Bronchus fibroblast of lung (primary cell): ENCODE data around the gene WBP4. TPM values are rescaled to one million over a fixed set of nuclear protein-coding genes. Genes with fewer than 3 reads are reported as not detected.

Experiments
- total RNA-seq: library from RNA; depleted of rRNA; stranded (reverse); fragments of >200 nt; gene quantifications from 2 replicates; pipeline ENCODE4 v1.2.3, GENCODE V29; 2015

Gene WBP4, protein sequence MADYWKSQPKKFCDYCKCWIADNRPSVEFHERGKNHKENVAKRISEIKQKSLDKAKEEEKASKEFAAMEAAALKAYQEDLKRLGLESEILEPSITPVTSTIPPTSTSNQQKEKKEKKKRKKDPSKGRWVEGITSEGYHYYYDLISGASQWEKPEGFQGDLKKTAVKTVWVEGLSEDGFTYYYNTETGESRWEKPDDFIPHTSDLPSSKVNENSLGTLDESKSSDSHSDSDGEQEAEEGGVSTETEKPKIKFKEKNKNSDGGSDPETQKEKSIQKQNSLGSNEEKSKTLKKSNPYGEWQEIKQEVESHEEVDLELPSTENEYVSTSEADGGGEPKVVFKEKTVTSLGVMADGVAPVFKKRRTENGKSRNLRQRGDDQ
- total RNA-seq = 7.7 and 10.8 TPM in 2 replicates

GRCh38 chr13:41061075-41061913 lies at the start of gene WBP4:
Gene WBP4 (plus strand): TSS chr13:41061509. CDS start chr13:41061674, 165 bp downstream.

GRCh38 chr13:41019011-41019487 lies 42.3 kb upstream of the WBP4 start, which contains the start of gene ELF1:
Gene ELF1 (minus strand): TSS chr13:41019316. CDS start chr13:40982054, 37,262 bp downstream.

GRCh38 chr13:41132512-41133152 lies 71.3 kb downstream of the WBP4 start, which contains the start of gene KBTBD6:
Gene KBTBD6 (minus strand): TSS chr13:41132802. CDS start chr13:41132511, 291 bp downstream.

Other genes starting within 250 kb of the WBP4 start
- 18.0 and 20.2 TPM in 2 replicates for gene ELF1, start 42.2 kb upstream of the WBP4 start, total RNA-seq
- 9.1 and 9.9 TPM in 2 replicates for gene KBTBD6, start 71.3 kb downstream of the WBP4 start, total RNA-seq
- 3.0 and 3.3 TPM in 2 replicates for gene KBTBD7, start 133.1 kb downstream of the WBP4 start, total RNA-seq
- 8.9 and 11.4 TPM in 2 replicates for gene MTRF1, start 202.1 kb downstream of the WBP4 start, total RNA-seq
- 3.6 and 4.0 TPM in 2 replicates for gene NAA16, start 249.8 kb downstream of the WBP4 start, total RNA-seq